ENCODE measurements around the gene SCEL. TPM values are rescaled to one million over a fixed set of nuclear protein-coding genes. Genes with fewer than 3 reads are reported as not detected.

The SCEL gene
- total RNA-seq, 2 donors from 2014 or later: 0.35 TPM; not detected in 1

DNA sequence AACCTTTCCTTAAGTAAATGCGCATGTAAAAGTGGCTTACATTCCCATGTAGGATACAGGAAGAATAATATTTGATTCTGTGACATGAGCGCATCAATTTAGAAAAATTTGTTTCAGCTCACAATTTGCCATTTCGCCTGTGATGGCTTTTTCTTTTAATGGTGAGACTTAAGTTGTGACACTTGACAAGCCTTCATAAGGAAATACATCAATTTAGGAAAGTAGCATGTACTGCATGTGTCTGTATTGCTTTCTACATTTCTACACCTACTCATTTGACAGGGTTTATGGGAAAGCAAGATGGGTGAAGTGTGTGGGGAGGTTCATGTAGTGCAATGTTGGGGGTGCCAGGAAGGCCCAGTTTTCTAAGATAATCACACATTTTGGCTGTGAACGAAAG lies 12.1 kb upstream of the SCEL start:
- Histone ChIP-seq H3K4me3 (no peak overlapping the region), H3K4me1 (no peaks in the 10 kb centered on the region), H3K36me3 (no peaks in the 10 kb centered on the region), H3K9me3 (no peaks in the 10 kb centered on the region), H3K27me3 (no peaks in the 10 kb centered on the region), H3K27ac (no peak overlapping the region)
- DNase-seq (ENCODE audit: low spot score): no peak
- no peak for TF ChIP-seq CTCF (IDR thresholded peaks at IDR 0.05)

DNA sequence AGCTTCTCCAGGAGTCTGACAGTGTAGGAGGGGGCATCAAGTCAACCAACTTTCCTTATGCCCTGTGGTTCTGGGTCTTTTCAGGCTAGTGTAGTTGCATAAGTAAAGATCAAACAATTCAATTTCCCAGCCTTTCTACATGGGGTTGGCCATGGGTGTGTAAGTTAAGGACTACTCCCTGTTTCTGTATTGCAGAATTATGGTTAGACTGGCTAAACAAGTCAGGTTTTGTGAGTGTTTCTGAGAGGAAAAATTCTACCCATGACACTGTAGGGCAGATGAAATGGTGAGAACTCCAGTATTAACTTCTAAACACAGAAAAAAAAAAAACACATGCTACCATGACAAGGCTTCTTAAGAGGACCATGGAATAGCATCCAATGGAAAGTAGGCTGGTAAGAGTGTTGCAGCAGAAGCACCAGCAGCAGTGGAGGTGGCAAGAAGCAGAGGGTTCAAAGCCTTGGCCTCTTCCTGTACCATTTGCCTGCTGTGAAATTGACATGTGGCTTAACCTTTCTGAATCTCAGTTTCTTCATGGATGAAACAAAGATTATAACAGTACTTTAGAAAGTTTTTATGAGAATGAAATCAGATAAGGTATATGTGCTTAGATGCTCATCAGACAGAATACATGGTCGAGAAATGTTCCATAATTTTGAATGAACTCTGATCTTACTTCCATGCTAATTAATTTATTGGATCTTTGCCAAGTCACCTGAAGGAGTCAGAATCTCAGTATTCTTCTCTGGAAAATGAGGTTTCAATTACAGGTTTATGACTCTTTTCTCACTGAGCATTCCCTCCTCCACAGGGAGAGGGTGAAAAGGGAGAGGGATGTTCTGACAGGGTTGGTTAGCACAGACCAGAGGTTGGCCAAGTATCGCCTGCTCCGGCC lies 11.4 kb upstream of the SCEL start:
- no peak overlapping the region for H3K27ac ChIP-seq
- H3K36me3 ChIP-seq: no peaks in the 10 kb centered on the region
- DNase-seq (ENCODE audit: low spot score): no peak
- no peaks in the 10 kb centered on the region for H3K9me3 ChIP-seq
- H3K4me1 ChIP-seq: no peaks in the 10 kb centered on the region
- no peak overlapping the region for H3K4me3 ChIP-seq
- no peak for TF ChIP-seq CTCF (IDR thresholded peaks at IDR 0.05)
- H3K27me3 ChIP-seq: no peaks in the 10 kb centered on the region

DNA sequence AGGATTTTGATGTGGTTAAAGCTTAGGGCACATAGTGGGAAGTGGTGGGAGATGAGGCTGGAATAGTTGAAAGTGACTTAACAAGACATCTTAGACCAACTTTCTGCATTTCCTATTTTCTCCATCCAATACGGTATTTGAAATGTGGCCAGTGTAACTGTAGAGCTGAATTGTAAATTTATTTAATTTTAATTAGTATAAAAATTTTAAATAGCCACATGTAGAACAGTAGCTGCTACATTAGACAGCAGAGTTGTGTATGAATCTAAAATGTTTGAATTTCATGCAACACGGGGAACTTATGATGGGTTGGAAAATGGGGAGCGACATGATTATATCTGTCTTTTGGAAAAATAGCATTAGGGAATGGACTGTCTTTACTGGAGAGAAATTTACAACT lies 7.1 kb upstream of the SCEL start:
- H3K27me3 ChIP-seq: no peaks in the 10 kb centered on the region
- no peak overlapping the region for H3K4me3 ChIP-seq
- no peaks in the 10 kb centered on the region for H3K9me3 ChIP-seq
- DNase-seq (ENCODE audit: low spot score): no peak
- no peak for TF ChIP-seq CTCF (IDR thresholded peaks at IDR 0.05)
- no peak overlapping the region for H3K27ac ChIP-seq
- H3K36me3 ChIP-seq: no peaks in the 10 kb centered on the region
- H3K4me1 ChIP-seq: no peaks in the 10 kb centered on the region

- no peak overlapping the region for H3K27ac ChIP-seq
- no peak for TF ChIP-seq CTCF (IDR thresholded peaks at IDR 0.05)
- H3K36me3 ChIP-seq: no peaks in the 10 kb centered on the region
- no peaks in the 10 kb centered on the region for H3K27me3 ChIP-seq
- no peak for DNase-seq (ENCODE audit: low spot score)
- H3K4me1 ChIP-seq: no peaks in the 10 kb centered on the region
- H3K9me3 ChIP-seq: no peaks in the 10 kb centered on the region
- no peak overlapping the region for H3K4me3 ChIP-seq
Measured at GRCh38 chr13:77528834-77529500, 6.5 kb upstream of the SCEL start.

DNA sequence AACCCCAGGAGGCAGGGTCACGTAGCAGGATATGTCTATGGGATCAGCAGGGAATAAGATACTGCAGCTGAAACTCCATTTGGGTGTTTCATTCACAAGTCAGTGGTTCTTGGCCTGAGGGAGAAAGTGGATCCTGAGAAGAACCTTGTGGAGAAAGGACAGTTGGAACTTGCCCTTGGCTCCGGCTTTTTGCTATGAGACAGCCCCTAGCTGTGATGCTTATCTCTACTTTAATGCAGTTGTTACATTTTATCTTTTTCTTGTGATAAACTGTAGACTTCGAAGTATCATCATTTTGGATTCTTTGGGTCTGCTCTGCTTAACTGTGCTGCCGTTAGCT lies 6.0 kb upstream of the SCEL start:
- no peaks in the 10 kb centered on the region for H3K27me3 ChIP-seq
- DNase-seq (ENCODE audit: low spot score): no peak
- no peak for TF ChIP-seq CTCF (IDR thresholded peaks at IDR 0.05)
- H3K4me3 ChIP-seq: no peak overlapping the region
- no peaks in the 10 kb centered on the region for H3K4me1 ChIP-seq
- H3K36me3 ChIP-seq: no peaks in the 10 kb centered on the region
- H3K27ac ChIP-seq: no peak overlapping the region
- H3K9me3 ChIP-seq: no peaks in the 10 kb centered on the region

All from right atrium auricular region (tissue), 2 donors.